ENCODE results near the gene MPG.

Gene MPG

DNA sequence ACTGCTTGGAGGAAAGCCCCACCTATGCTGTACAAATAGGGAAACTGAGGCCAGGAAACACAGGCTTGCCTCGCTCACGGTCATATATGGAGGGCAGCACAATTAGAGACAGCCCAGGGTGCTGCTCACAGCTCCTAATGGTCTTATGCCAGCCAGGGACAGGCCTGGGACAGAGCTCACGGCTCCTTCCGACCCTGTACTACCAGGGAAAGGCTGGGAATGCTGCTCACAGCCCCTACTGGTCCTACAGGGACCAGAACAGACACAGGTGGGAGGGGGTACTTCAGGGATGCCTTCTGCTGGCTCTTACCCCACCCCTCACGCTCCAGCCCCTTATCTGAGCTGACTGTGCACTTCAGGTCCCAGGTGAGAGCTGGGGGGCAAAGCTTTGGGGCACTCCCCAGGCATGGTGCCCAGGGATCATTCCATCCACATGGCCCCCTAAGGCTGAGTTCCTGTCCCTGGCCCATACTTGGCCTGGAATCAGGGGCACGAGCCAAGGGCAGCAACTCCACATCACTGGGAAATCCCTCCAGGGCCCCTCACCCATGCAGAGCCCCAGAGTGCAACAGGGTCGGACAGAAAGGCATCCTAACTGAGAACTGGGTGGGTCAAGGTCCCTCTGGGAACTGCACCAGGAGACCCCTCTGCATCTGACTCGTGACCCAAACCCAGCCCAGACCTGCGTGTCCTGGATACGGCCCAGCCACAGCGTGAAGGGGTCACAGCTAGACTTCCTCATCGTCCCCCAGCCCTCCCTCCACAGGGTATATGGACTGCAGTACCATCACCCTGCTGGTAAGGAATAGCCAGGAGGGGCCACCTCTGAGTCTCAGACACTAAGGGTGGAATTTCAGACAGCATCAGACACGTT lies 11.5 kb upstream of the MPG start:
- in situ Hi-C loops (cut with MboI; ENCODE audit: low sequenced_read_pairs), result no loop called here

DNA sequence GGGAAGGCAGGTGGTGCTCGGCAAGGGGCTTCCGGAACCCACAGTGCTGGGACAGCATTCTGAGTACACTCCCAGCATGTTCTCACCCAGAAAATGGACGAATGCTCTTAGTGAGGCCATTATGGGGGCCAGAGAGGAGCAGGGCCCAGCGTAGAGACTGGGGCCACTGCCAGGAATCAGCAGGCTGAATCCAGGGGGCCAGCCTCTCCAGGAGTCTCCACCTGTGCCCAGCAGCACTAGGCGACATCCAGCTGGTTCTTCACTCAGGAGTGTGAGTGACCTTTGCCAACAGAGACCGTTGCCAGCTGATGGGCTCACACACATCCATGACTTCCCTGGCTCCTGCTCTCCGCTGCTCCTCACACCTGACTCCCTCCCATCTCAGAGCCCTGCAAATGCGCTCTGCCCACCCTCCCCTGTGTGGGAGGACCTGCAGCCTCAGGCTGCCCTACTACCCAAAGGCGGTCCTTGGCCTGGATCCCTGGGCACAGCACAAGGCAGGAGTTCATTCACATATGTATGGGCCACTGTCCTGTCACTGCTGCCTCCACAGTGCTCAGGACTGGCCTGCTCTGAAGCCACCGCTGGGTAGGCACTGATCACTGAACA lies 10.7 kb upstream of the MPG start:
- in situ Hi-C loops (cut with MboI; ENCODE audit: low sequenced_read_pairs), result no loop called here

DNA sequence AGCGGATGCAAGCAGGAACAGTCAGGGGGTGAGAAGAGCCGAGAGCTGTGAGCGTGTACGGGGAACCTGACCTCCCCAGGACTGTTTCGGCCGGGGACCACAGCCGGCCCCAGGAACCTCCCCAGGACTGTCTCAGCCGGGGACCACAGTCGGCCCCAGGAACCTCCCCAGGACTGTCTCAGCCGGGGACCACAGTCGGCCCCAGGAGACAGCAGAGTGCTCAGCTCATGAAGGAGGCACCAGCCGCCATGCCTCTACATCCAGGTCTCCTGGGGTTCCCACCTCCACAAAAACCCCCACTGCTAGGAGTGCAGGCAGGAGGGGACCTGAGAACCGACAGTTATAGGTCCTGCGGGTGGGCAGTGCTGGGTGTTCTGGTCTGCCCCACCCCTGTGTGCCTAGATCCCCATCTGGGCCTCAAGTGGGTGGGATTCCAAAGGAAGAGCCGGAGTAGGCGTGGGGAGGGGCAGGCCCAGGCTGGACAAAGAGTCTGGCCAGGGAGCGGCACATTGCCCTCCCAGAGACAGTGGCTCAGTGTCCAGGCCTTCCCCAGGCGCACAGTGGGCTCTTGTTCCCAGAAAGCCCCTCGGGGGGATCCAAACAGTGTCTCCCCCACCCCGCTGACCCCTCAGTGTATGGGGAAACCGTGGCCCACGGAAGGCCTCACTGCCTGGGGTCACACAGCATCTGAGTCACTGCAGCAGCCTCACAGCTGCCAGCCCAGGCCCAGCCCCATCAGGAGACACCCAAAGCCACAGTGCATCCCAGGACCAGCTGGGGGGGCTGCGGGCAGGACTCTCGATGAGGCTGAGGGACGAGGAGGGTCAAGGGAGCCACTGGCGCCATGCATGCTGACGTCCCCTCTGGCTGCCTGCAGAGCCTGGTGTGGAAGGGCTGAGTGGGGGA lies 9.9 kb upstream of the MPG start:
- in situ Hi-C loops (cut with MboI; ENCODE audit: low sequenced_read_pairs), result no loop called here

DNA sequence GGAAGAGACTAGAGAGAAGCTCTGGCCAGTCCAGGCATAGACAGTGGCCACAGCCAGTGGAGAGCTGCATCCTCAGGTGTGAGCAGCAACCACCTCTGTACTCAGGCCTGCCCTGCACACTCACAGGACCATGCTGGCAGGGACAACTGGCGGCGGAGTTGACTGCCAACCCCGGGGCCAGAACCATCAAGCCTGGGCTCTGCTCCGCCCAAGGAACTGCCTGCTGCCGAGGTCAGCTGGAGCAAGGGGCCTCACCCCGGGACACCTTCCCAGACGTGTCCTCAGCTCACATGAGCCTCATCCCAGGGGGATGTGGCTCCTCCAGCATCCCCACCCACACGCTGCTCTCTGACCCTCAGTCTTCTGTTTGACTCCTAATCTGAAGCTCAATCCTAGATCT lies 8.8 kb upstream of the MPG start:
- in situ Hi-C loops (cut with MboI; ENCODE audit: low sequenced_read_pairs), result no loop called here

DNA sequence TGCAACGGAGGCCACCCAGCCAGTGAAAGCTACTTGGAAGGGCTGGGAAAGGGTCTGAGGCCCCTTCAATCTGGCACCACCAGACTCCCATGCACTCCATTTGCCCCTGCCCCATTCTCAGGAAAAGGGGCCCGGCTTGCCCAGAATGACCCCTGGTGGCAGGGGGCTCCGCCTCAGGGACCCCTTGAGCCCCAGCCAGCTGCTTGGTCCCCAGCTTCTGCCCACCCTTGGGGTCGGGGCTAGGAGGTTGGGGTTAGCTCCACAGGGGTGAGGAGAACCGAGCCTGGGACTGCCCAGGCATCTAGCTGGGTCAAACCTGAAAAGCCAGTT lies 6.8 kb upstream of the MPG start:
- in situ Hi-C loops (cut with MboI; ENCODE audit: low sequenced_read_pairs), result no loop called here

DNA sequence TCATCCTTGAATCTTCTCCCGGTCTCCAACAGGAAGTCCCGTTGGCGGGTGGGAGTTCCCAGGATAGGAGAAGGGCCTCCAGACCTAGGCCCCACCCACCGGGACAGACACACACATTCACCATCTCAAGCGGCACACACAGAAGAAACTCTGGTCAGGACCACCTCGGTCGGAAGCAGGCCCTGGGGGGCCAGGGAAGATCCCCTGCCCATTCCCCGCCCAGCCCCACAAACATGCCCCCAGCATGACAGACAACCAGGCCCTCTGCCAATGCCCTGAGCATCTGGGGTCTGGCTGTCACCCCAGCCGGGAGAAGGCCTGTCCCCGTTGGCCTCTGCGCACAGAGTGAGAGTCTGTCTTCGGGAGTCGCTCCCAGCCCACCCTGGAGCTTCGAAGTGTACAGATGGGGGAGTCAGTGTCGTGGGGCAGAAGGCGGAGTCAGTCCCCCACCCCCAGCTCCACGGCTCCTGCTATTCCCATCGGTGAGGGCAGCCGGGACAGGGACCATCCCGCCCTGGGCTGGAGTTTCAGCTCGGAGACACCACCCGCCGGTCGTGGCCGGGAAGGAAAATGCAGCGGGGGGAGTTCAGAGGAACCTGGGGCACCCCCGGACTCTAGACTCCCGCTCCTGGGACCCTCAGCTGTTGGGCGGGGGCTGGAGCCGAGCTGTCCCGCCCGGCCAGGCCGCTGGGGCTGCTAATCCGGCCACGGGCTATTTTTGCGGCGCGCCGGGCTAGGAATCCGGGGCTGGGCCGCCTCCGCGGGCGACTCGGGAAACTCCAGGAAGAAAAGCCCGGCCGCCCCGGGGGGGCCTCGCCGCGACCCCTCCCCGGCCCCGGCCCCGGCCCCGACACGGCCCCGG lies 6.3 kb upstream of the MPG start:
- in situ Hi-C loops (cut with MboI; ENCODE audit: low sequenced_read_pairs), result no loop called here

DNA sequence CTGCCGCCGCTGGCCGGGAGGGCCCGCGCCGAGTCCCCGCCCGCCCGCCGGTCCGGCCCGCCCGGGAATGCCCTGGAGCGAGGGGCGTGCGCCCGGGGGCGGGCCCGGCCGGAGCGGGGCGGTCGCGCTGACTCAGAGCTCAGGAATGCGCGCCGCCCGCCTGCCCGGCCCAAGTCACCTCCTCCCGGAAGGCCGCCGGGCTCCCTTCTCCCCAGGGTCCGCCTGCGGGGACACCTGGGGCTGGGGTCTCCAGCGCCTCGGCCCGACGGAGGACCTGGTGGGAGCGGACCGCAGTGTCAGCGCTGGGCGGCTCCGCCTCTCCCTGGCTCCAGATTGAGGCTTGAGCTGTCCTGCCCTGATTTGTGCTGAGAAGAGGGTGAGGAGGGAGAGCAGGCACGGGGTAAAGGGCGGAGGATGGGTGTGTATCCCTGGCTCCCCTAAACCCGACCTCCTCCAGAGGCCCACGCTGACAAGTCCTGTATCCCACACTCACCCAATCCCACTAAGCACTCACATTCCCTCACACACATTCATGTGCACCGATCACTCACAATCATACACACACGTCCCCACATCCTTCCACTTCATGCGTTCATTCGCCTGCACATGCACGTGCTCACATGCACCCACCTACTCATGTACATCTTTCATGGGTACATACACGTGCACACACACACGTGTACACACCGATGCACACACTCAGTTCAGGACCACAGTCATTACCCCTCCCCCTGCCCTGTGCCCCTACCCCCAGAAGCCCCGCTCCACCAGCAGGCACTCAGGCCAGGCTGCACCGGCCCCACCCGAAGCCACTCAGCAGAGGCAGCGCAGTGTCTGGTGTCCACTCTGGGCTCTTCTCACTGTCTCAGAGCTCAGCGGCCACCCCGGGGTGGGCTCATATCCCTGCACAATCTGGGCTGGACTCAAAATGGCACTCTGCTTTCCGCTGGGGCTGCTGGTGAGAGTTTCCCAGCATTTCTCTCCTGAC lies 5.2 kb upstream of the MPG start, which contains the start of gene RHBDF1:
Gene RHBDF1, minus strand, starts transcription at position 71 of the 988 bp plus-strand sequence. CDS start 7,616 bp downstream, outside the sequence.
- in situ Hi-C loops (cut with MboI; ENCODE audit: low sequenced_read_pairs), result no loop called here

DNA sequence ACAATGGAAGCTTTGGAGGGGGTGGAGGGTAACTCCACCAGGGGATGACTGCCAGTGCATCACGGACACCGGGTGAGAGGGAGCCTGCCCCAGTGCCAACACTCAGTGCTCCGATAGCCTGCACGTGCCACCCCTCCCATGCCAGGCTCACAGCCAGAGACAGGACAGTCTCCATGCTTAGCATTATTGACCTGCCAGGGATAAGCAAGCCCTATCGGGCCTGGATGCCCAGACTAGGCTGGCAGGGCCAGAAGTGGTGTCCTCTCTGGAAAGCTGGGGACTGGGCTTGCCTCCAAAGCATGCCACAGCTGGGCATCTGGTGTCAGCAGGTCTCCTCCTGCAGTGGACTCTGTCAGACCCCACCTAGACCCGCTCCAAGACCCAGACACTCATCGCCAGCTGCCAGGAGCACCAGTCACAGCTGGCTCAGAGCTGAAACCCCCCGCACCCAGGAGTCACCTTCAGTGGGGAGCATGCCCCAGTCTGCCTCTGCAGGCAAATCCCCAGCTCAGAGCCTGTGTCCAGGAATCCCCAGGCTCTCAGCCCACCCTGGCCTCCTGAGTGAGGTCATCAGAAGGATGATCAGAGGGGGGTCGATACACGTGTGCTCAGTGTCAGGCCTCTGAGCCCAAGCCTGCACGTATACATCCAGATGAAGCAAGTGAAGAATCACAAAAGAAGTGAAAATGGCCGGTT lies 3.8 kb upstream of the MPG start:
- in situ Hi-C loops (cut with MboI; ENCODE audit: low sequenced_read_pairs), result no loop called here

DNA sequence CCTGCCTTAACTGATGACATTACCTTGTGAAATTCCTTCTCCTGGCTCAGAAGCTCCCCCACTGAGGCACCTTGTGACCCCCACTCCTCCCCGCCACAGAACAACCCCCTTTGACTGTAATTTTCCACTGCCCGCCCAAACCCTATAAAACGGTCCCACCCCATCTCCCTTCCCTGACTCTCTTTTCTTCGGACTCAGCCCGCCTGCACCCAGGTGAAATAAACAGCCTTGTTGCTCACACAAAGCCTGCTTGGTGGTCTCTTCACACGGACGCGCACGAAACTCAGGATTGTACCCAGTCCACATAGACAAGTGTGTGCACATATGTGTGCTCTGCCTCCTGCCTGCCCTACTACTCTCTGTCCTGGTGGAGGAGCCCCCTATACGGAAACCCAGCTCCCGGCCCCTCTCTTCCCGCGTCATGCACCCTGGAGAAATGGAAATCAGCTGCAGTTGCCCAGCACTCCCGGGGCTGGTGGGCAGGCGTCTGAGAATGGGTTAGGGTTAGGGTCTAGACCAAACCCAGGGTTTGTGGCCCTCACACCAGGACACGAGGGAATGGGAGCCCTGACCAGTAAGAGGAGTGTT lies 3.2 kb upstream of the MPG start:
- in situ Hi-C loops (cut with MboI; ENCODE audit: low sequenced_read_pairs), result no loop called here

DNA sequence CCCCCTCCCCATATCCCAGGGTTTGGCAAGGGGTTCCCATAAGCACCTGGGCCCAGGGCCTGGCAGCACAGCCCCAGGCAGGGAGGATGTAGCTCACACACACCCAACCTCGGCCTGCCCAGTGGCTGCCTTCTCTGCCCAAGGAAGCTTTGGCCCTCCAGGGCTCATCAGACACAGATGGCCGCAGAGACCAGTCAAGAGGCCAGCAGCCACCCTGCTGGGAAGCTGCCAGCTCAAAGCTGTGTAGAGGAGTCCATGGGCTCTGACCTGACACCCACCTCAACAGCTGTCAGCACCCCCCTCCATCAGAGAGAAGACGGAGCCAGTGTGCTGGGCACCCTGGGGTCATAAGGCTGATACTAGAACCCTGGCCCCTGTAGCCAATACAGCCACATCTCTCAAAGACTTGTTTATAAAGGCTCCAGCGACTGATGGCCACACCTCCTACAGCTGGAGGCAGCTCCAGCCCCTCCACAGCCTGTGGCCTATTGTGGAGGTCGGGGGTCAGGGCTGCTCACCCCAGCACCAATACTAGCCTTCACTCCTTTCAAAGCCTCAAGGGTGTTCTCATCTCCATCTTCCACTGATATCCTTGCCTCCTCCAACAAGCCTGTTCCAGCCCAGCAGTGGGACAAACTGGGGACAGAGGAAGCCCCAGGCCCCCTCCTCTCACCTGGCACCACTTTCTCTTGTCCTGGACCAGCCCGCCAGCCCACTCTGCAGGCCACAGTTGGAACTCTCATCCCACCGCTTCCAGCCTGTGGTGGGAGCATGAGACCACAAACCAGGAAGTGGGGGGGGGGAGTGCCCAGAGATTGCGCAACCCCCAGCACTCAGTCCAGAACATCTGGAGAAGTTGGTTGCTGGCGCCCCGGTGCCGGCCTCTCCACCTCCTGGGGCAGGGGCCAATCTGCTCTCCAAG lies 2.2 kb upstream of the MPG start:
- in situ Hi-C loops (cut with MboI; ENCODE audit: low sequenced_read_pairs), result no loop called here

DNA sequence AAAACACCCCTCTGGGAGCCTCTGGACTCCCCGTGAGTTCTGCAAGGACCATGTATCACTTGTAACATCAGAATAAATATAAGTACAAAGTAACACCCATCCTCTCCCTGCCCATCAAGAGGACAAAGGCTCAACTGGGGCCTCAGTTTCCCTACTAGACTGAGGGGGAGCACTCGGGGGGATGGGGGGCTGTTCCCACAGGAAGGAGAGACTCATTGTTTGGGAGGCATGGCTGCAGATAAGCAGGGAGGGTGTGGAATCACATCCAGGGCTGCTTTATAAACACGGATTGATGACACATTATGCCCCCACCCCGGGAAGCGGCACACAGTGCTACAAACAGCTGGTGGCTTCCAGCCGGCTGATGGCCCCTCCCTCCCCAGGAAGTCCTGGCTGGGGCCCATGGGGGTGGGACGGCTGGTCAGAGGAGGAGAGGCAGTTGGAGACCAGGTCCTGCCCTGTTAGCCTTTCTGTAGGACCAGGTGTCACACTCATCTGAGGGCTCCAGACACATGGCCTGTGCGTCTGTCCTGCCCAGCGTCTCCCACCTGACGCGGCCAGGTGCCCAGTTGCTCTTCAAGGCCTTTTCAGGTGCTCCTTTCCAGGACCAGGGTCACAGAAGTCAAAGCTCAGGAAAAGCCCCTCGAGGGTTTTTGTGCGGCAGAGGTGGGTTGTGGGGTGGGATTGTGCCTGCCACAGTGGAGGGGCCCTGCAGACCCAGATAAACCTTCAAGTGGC lies 1.3 kb upstream of the MPG start:
- in situ Hi-C loops (cut with MboI; ENCODE audit: low sequenced_read_pairs), result no loop called here

DNA sequence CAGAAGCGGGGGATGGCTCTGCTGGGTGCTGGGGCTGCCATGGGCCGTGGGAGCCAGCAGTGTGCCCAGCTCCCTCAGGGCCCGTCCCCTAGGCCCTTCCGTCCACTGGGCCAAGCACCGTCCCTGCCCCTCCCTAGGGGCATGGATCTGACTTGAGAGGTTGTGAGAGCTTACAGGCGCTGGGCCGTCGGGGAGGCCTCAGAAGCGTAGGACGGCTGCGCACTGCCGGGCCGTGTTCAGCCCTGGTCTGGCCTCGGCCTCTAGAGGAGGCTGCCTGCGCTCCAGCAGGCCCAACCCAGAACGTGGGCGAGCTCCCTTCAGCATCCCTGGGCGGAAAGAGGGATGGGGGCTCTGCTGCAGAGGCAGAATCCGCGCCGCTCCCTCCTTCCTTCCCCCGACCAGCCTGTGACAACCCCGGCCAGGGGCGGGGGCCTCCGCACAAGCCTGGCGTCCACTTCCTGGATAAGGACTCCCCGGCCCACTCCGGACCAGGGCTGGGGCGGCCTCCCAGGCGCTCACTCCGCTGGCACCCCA lies 685 bp upstream of the MPG start:
- in situ Hi-C loops (cut with MboI; ENCODE audit: low sequenced_read_pairs), result no loop called here

DNA sequence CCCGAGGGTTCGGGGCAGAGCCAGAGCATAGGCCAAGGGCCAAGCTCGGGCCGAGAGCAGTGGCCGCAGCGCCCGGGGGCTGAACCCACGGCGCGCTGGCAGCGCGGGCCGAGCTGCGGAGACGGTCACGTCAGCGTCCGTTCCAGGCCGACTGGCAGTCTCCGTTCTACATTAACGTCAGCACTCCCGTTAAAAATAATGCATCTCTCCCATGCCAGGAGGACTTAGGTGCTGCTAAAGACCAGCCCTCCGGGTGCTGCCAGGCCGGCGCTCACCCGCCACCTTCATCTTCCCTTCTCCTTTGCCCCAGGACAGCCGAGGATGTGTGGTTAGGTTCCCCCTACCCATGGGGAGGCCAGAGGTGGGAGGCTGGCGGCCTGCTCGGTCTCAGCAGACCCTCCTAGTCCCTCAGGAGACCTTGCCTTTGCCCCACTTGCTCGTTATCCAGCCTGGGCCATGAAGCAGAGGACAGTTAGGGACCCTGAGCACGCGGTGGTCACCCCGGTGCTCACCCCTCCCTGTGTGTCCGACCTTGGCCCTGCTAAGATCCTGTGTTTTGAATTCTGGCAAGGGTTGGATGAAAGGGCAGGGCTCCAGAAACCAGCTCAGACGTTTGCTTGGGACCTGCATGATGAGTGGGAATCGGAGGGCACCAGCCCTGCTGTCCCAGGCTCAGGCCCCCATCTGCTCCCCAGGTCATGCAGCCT lies 572 bp downstream of the MPG start:
- in situ Hi-C loops (cut with MboI; ENCODE audit: low sequenced_read_pairs), result no loop called here

DNA sequence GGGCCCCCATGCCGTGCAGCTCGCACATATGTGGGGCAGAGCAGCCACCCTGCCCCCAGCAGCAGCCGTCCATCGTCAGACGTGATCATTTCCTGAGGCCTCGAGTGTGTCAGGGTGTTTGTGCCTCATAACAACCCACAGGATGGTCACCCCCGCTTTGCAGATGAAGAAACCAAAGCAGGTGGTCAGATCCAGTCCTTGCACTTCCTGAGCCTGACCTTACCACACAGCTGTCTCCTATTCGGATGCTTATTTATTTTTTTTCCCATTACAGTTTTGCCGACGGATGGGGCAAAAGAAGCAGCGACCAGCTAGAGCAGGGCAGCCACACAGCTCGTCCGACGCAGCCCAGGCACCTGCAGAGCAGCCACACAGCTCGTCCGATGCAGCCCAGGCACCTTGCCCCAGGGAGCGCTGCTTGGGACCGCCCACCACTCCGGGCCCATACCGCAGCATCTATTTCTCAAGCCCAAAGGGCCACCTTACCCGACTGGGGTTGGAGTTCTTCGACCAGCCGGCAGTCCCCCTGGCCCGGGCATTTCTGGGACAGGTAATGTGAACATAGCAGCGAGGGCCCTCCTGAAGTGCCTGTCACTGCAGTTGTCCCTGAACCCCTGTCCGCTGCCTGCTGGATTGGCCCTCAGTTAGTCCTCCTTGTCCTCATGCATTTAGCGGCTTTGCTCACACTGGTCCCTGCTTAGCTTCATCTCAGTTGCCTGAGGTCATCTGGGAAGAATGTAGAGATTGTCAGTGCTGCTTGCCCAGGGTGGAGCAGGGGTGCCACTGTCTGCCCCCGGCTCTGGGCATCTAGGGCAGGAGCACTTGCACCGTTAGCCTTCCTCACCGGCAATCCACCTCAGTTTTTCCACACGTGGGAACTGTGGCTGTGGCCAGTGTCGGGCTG lies 1.4 kb downstream of the MPG start:
- in situ Hi-C loops (cut with MboI; ENCODE audit: low sequenced_read_pairs), result no loop called here

DNA sequence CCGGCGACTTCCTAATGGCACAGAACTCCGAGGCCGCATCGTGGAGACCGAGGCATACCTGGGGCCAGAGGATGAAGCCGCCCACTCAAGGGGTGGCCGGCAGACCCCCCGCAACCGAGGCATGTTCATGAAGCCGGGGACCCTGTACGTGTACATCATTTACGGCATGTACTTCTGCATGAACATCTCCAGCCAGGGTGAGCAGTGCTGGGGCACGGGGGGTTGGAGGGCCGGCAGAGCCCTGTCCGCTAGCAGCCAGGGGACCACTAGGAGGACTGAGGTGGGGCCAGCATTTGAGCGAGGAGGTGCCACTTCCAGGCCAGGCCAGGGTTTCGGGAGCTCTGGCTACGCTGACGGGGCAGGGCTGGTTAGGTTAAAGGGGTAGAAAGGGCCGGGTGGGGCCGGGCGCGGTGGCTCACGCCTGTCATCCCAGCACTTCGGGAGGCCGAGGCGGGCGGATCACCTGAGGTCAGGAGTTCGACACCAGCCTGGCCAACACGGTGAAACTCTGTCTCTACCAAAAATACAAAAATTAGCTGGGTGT lies 5.1 kb downstream of the MPG start:
- in situ Hi-C loops (cut with MboI; ENCODE audit: low sequenced_read_pairs), result no loop called here

Data from HL-60/S4 treated with retinoic acid at 250 ng/mL for 4 days and 3 days (cell line).